IPS DF 4.7 (cell line): ENCODE results near the gene SAMD14.

Source experiments
- DNase-seq: peaks from one replicate; pipeline ENCODE4 v3.0.0-alpha.2; 2013; ENCODE audit warnings: low spot score; ENCODE audit errors: extremely low read depth

SAMD14 gene

GRCh38 chr17:50148226-50149090 is 18.5 kb upstream of the SAMD14 start:
- DNase-seq = no peak

GRCh38 chr17:50147841-50148225 is 17.9 kb upstream of the SAMD14 start:
- no peak for DNase-seq

- DNase-seq = no peak
Measured at GRCh38 chr17:50146927-50147665, 17.1 kb upstream of the SAMD14 start.

GRCh38 chr17:50146230-50146926 is 16.4 kb upstream of the SAMD14 start:
- DNase-seq = no peak

- no peak for DNase-seq
Measured at GRCh38 chr17:50145532-50146229, 15.7 kb upstream of the SAMD14 start.

GRCh38 chr17:50144845-50145531 is 15.0 kb upstream of the SAMD14 start:
- no peak for DNase-seq

GRCh38 chr17:50144355-50144754 is 14.4 kb upstream of the SAMD14 start:
- no peak for DNase-seq

GRCh38 chr17:50143461-50144176 is 13.7 kb upstream of the SAMD14 start:
- DNase-seq = no peak

GRCh38 chr17:50141745-50142110 is 11.8 kb upstream of the SAMD14 start:
- no peak for DNase-seq

GRCh38 chr17:50141026-50141744 is 11.2 kb upstream of the SAMD14 start:
- DNase-seq = no peak

- no peak for DNase-seq
Measured at GRCh38 chr17:50139950-50140885, 10.3 kb upstream of the SAMD14 start.

GRCh38 chr17:50139185-50139783 is 9.3 kb upstream of the SAMD14 start:
- no peak for DNase-seq

- no peak for DNase-seq
Measured at GRCh38 chr17:50137042-50137441, 7.1 kb upstream of the SAMD14 start.

- no peak for DNase-seq
Measured at GRCh38 chr17:50136096-50136687, 6.2 kb upstream of the SAMD14 start.

GRCh38 chr17:50135316-50136095 is 5.5 kb upstream of the SAMD14 start:
- no peak for DNase-seq

- DNase-seq = no peak
Measured at GRCh38 chr17:50134206-50135110, 4.5 kb upstream of the SAMD14 start.
